ENCODE measurements around the gene TNFRSF17.

DNA sequence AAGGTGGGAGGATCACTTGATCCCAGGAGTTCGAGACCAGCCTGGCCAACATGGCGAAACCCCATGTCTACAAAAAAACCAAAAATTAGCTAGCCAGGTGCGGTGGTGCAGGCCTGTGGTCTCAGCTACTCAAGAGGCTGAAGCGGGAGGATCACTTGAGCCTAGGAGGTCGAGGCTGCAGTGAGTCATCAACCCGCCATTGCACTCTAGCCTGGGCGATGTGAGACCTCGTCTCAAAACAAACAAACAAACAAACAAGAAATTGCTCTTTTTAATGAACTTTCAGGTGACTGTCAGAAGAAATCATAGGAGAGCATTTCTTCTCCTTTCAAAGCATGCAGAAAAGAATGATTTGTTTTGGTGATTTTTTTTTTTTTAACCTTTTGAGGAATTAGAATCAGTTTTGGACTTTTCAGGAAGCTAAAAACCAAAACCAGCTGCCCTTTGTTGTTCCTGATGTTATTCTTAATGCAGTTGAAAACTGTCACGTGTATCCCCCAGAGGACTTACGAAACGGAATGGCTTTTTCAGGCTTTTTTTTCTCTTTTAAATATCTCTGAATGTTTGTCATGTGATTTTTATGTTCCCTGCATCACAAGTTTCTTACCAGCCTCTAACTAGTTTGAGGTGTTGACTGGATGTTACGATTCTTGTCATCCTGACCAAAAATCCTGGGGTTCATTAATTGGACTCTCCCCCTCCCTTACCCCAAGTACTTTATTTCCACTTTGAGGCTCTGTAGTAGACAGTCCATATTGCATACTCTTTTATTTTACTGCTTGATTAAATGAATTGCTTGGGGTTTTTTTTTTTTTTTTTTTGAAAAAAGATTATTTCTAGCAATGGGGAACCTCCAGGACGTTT, 45.6 kb downstream of the TNFRSF17 start:
- TF ChIP-seq, protein P1, sequence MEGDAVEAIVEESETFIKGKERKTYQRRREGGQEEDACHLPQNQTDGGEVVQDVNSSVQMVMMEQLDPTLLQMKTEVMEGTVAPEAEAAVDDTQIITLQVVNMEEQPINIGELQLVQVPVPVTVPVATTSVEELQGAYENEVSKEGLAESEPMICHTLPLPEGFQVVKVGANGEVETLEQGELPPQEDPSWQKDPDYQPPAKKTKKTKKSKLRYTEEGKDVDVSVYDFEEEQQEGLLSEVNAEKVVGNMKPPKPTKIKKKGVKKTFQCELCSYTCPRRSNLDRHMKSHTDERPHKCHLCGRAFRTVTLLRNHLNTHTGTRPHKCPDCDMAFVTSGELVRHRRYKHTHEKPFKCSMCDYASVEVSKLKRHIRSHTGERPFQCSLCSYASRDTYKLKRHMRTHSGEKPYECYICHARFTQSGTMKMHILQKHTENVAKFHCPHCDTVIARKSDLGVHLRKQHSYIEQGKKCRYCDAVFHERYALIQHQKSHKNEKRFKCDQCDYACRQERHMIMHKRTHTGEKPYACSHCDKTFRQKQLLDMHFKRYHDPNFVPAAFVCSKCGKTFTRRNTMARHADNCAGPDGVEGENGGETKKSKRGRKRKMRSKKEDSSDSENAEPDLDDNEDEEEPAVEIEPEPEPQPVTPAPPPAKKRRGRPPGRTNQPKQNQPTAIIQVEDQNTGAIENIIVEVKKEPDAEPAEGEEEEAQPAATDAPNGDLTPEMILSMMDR (conservative IDR thresholded peaks at IDR 0.05) = no peak
- TF ChIP-seq ZFX (IDR thresholded peaks at IDR 0.05) = no peak
